SJCRH30 (cell line): ENCODE data around the gene UCN3. TPM values are rescaled to one million over a fixed set of nuclear protein-coding genes. Genes with fewer than 3 reads are reported as not detected.

Source experiments
- DNase-seq, 2 experiments: peaks; one replicate each; pipeline ENCODE4 v3.0.0-alpha.2; 2015 to 2020
- H3K27ac ChIP-seq: fragments of 250-450 bp; sonication (Bioruptor Pico); 2 replicates; pipeline ENCODE4 v1.5.1; 2020; ENCODE audit warnings: mild to moderate bottlenecking, moderate library complexity
- H3K27me3 ChIP-seq: fragments of 250-450 bp; sonication (Bioruptor Pico); 2 replicates; pipeline ENCODE4 v1.5.1; 2020; ENCODE audit warnings: mild to moderate bottlenecking, moderate library complexity
- H3K36me3 ChIP-seq: fragments of 250-450 bp; sonication (Bioruptor Pico); 2 replicates; pipeline ENCODE4 v1.5.1; 2020; ENCODE audit warnings: mild to moderate bottlenecking, moderate library complexity
- H3K4me1 ChIP-seq: fragments of 250-450 bp; sonication (Bioruptor Pico); 2 replicates; pipeline ENCODE4 v1.5.1; 2020; ENCODE audit warnings: mild to moderate bottlenecking, moderate library complexity
- H3K4me3 ChIP-seq: fragments of 250-450 bp; sonication (Bioruptor Pico); 2 replicates; pipeline ENCODE4 v1.5.1; 2020; ENCODE audit warnings: mild to moderate bottlenecking, moderate library complexity
- H3K9me3 ChIP-seq: fragments of 250-450 bp; sonication (Bioruptor Pico); replicated peaks from 2 replicates; pipeline ENCODE4 v1.5.1; 2020; ENCODE audit warnings: mild to moderate bottlenecking, moderate library complexity
- total RNA-seq: library from RNA; depleted of rRNA; stranded (reverse); fragments of >200 nt; shearing (Covaris generic); gene quantifications from 2 replicates; pipeline ENCODE4 v1.2.3, GENCODE V29; 2014; rRNA removed

The UCN3 gene, protein sequence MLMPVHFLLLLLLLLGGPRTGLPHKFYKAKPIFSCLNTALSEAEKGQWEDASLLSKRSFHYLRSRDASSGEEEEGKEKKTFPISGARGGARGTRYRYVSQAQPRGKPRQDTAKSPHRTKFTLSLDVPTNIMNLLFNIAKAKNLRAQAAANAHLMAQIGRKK
- 0.10 and 0.20 TPM in 2 replicates for total RNA-seq

DNA sequence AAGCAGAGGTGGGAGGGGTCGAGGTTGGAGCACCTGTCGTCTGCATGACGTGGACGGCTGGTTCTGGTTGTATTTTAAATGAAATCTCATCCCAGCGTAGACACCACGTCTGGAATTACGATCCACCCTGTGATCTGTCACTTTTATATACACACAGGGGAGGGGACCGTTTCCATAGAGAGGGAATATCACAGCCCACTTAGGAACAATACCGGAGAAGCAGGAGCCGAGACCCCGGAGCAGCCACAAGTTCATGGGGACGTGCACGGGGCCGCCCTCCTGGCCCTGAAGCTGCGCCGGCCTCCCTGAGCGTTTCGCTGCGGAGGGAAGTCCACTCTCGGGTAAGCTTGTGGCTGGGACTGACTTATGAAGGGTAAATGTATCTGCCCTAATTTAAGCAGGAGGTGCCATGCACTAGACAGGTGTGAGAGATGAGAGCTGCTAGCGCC, at the start of gene UCN3:
TSS of gene UCN3 (plus strand) at position 77 of the 449 bp plus-strand sequence. CDS start 8,755 bp downstream, outside the sequence.
- Histone ChIP-seq H3K9me3 (no peaks in the 10 kb centered on the region), H3K4me3 (0 out of 2 replicates have a peak within 1 kb of the TSS, but pooled peaks have one; percentile 12), H3K4me1 (peaks cover 4% of the 10 kb centered on the region; the same call in 1 of the 2 replicates), H3K27ac (no peak within 1 kb of the TSS), H3K36me3 (no peaks in the 10 kb centered on the region), H3K27me3 (no peaks in the 10 kb centered on the region)
- no peak for DNase-seq

DNA sequence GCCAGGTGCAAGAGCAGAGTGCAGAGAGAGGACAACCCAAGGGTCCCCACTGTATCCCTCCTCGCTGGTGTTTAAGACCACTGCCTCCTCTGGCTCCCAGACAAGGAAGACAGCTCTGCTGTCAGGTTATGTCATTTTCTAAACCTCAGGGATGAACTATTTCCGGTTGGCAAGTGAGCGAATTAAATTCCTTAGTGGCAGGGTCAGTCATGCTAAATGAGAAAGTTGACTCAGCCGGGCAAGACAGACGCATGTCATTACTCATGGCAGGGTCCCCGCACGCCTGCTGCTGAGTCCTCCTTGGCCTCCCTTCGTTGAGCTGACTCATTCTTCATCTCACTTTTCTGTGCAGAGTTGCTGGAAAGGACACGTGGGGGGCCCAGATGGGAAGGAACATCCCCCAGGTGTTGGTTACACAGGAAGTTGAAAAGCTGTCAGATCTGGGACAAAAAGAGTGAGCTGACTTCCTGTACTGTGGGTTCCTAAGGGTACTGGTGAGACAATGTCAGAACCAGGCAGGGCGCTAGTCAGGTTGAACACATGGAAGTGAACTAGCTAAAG, 47.1 kb upstream of the UCN3 start:
- peak overlapping the region; percentile 23; the same call in 1 of the 2 replicates for H3K27ac ChIP-seq
- DNase-seq: peak; percentile 30 to 36
- H3K36me3 ChIP-seq: no peaks in the 10 kb centered on the region
- peaks cover 7% of the 10 kb centered on the region; the same call in 1 of the 2 replicates for H3K4me1 ChIP-seq
- no peaks in the 10 kb centered on the region for H3K9me3 ChIP-seq
- no peaks in the 10 kb centered on the region for H3K27me3 ChIP-seq
- H3K4me3 ChIP-seq: no peak overlapping the region

DNA sequence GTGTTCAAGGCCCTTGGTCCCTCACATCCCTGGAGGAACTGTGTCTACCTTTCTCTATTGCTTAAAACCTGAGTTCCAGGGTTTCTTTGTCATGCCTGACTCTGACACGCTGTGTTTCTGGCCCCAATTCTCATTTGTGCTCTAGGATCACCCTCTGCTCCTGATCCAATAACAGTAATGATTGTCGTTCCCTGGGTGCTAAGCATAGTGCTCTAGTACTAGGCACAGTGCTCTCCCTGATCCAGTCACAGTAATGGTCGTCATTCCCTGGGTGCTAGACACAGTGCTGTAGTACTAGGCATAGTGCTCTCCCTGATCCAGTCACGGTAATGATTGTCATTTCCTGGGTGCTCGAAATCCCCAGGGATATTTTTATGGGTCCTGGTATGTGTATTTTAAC, 46.6 kb upstream of the UCN3 start:
- peaks cover 7% of the 10 kb centered on the region; the same call in 1 of the 2 replicates for H3K4me1 ChIP-seq
- DNase-seq: no peak
- H3K27ac ChIP-seq: peak overlapping the region; percentile 23; the same call in 1 of the 2 replicates
- H3K4me3 ChIP-seq: no peak overlapping the region
- H3K36me3 ChIP-seq: no peaks in the 10 kb centered on the region
- H3K27me3 ChIP-seq: no peaks in the 10 kb centered on the region
- H3K9me3 ChIP-seq: no peaks in the 10 kb centered on the region

DNA sequence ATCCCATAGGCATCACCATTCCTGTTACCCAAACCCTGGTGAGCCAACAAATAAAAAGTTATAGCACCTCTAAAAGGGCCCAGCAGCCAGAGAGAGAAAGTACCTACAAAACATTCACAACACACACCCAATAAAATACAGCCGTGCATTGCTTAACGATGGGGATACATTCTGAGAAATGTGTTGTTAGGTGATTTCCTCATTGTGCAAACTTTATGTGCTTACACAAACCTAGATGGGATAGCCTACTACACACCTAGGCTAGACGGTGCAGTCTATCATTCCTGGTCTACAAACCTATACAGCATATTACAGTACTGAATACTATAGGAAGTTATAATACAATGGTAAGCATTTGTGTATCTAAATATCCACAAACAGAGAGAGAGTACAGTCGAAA, 44.9 kb upstream of the UCN3 start:
- Histone ChIP-seq H3K4me3 (no peak overlapping the region), H3K27ac (no peak overlapping the region), H3K27me3 (no peaks in the 10 kb centered on the region), H3K36me3 (no peaks in the 10 kb centered on the region), H3K9me3 (no peaks in the 10 kb centered on the region), H3K4me1 (peaks cover 7% of the 10 kb centered on the region; the same call in 1 of the 2 replicates)
- DNase-seq: no peak

DNA sequence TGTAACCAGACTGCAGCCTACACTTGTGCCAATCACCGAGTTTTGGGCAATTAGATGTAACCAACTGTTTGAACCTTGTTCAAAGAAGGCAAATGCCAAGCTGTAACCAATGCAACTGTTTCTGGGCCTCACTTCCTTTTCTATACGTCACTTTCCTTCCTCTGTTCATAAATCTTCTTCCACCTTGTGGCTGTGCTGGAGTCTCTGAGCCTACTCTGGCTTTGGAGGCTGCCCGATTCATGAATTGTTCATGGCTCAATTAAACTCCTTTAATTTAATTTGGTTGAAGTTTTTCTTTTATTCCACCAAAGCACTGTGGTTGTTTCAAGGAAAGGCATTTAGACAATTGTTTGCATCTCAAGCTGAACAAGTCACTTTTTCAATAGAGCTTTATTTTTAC, 43.5 kb upstream of the UCN3 start:
- DNase-seq: no peak
- Histone ChIP-seq H3K4me1 (peaks cover 7% of the 10 kb centered on the region; the same call in 1 of the 2 replicates), H3K4me3 (no peak overlapping the region), H3K27me3 (no peaks in the 10 kb centered on the region), H3K36me3 (no peaks in the 10 kb centered on the region), H3K27ac (no peak overlapping the region), H3K9me3 (no peaks in the 10 kb centered on the region)

DNA sequence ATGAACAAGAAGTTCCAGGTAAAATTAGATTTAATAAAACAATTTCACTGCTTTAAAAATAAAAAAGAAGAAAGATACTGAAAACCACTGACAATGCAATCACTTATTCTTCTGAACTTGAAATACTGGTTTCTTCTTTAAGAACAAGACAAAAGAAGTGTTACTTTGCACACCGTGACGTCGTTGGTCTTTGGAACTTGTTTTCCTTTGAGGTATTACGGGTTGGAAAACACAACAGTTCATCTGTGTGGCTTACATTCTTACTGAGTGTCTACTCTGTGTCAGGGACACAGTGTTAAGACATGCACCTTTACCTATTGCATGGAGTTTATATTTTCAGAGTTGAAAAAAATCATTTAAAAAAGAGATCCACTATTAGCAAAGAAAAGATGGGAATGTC, 41.3 kb upstream of the UCN3 start:
- no peak for DNase-seq
- no peak overlapping the region for H3K27ac ChIP-seq
- H3K27me3 ChIP-seq: no peaks in the 10 kb centered on the region
- no peak overlapping the region for H3K4me3 ChIP-seq
- no peaks in the 10 kb centered on the region for H3K4me1 ChIP-seq
- no peaks in the 10 kb centered on the region for H3K36me3 ChIP-seq
- no peaks in the 10 kb centered on the region for H3K9me3 ChIP-seq

DNA sequence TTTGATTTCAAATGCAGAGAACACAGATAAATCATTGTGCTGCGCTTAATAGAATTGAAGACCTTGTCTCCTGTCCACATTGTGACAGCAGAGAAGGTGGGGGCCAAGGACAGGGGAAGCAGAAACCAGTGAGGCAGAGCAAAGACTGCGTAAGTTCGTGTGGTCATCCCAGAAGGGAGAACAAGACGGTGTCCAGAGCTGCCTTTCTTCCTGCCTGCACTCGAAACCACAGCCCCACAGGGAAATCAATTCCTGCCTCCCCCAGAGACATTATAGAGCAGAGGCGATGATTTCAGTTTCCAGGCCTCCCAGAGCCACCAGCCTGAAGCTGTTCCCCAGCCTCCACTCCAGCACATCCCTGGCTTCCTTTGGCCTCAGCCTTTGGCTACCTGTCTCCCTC, 39.7 kb upstream of the UCN3 start:
- Histone ChIP-seq H3K27ac (no peak overlapping the region), H3K36me3 (no peaks in the 10 kb centered on the region), H3K27me3 (no peaks in the 10 kb centered on the region), H3K4me1 (no peaks in the 10 kb centered on the region), H3K9me3 (no peaks in the 10 kb centered on the region), H3K4me3 (no peak overlapping the region)
- DNase-seq: no peak

DNA sequence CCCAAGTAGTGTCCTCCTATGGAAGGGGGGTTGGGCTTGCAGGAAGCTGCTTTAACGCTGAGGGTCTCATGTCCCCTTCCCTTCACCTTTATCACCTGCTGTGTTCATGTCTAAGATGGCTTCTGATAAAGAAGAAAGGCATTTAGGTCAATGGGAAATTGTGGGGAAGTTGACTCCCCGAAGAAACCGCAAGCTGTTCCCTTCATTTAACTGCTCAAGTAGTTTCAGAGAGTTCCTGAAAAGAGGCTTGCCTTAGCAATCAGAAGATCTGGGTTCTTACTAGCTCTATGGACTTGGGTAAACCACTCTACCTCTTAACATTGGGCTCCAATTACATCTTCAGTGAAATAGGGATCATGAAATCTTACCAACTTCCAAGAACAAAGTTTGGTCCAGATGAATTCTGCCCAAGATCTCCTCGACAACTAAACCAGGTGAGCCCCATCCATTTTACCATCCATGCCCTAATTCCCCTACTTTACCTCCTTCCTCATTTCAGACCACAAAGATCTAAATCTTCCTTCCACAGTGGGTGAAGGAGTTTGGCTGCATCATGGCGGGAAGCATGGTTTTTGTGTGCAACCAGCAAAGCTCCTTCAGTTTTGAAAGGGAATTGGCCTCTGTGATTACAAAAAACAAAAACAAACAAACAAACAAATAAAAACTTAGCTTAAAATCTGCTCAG, 30.4 kb upstream of the UCN3 start:
- Histone ChIP-seq H3K27me3 (no peaks in the 10 kb centered on the region), H3K27ac (no peak overlapping the region), H3K4me1 (no peaks in the 10 kb centered on the region), H3K36me3 (no peaks in the 10 kb centered on the region), H3K9me3 (no peaks in the 10 kb centered on the region), H3K4me3 (no peak overlapping the region)
- no peak for DNase-seq

DNA sequence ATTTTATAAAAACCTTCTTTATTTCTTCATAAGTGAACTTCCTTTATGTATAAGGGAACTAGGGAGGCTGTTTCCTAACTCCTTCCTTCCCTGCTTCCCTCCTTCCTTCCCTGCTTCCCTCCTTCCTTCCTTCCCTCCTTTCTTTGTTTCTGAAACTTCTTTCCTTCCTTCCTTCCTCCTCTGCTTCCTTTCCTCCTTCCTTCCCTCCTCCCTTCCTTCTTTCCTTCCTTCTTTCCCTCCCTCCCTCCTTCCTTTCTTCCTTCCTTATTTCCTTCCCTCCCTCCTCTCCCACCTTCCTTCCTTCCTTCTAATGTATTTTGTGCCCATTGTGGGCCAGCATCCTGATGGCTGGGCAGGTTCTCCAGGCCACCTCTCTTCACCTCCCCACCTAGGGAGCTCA, 26.8 kb upstream of the UCN3 start:
- Histone ChIP-seq H3K27me3 (no peaks in the 10 kb centered on the region), H3K36me3 (no peaks in the 10 kb centered on the region), H3K4me3 (no peak overlapping the region), H3K4me1 (no peaks in the 10 kb centered on the region; the same call in 1 of the 2 replicates), H3K9me3 (no peaks in the 10 kb centered on the region), H3K27ac (no peak overlapping the region)
- DNase-seq: no peak

DNA sequence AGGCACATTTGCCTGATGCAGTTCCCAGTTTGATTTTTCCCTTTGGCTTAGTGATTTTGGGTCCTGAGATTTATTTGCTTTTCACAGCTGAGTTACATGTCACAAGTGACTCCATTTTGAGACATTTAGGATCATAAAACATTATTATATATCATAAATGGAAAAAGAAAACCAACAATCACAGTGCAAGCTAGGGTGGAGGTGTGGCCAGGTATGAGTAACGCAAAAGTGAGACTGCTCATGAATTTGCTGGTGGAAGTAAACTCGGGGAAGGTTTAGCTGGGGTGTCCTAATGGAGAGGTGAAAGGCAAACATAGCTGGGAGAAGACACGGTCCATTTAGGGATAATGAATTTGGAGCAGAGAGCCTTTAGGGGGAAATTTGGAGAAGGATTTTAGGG, 21.7 kb upstream of the UCN3 start:
- no peaks in the 10 kb centered on the region for H3K9me3 ChIP-seq
- H3K4me1 ChIP-seq: peaks cover 7% of the 10 kb centered on the region
- H3K27ac ChIP-seq: no peak overlapping the region; the same call in 1 of the 2 replicates
- H3K27me3 ChIP-seq: no peaks in the 10 kb centered on the region
- H3K36me3 ChIP-seq: no peaks in the 10 kb centered on the region
- no peak overlapping the region for H3K4me3 ChIP-seq
- DNase-seq: no peak

DNA sequence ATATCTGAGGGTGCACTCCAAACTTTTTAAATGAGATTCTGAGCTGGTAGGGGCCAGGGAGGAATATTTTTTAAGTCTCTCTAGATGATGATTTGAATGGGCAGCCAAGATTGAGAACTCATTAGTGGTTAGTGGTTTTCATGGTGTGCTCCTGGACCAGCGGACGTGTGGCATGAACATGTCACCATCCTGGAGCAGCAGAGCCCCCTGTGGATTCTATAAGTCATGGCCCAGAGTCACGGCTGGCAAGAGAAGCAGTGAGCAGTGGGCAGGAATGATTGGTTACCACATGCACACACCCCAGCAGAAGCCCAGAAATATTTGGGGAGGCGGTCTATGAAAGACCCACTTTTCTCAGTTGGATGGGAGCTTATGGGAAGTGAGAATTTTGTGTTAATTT, 21.2 kb upstream of the UCN3 start:
- no peaks in the 10 kb centered on the region for H3K36me3 ChIP-seq
- peak; percentile 67 to 79 for DNase-seq
- peak overlapping the region; percentile 49 for H3K27ac ChIP-seq
- no peaks in the 10 kb centered on the region for H3K9me3 ChIP-seq
- H3K4me3 ChIP-seq: no peak overlapping the region
- peaks cover 7% of the 10 kb centered on the region for H3K4me1 ChIP-seq
- no peaks in the 10 kb centered on the region for H3K27me3 ChIP-seq

DNA sequence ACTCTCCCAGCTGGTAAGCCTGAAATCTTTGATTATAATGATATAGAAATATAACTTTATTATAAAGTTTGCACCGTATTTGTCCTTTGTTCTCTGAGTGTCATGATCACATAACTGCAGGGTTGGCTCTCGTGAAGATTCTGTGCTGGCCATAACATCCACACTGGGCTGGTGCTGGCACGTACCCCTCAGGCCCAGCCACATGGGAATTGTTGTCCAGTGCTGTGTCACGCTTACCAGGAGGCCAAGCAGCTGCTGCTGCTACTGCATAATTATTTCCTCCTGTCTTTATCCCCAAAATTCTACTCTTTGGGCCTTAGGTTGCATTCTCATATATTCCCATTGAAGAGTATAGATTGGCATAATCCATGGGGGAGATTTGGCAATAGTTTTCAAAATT, 20.8 kb upstream of the UCN3 start:
- Histone ChIP-seq H3K4me1 (peaks cover 7% of the 10 kb centered on the region), H3K36me3 (no peaks in the 10 kb centered on the region), H3K4me3 (no peak overlapping the region), H3K27ac (peak overlapping the region; percentile 49), H3K27me3 (no peaks in the 10 kb centered on the region), H3K9me3 (no peaks in the 10 kb centered on the region)
- DNase-seq: peak; percentile 40 to 58

DNA sequence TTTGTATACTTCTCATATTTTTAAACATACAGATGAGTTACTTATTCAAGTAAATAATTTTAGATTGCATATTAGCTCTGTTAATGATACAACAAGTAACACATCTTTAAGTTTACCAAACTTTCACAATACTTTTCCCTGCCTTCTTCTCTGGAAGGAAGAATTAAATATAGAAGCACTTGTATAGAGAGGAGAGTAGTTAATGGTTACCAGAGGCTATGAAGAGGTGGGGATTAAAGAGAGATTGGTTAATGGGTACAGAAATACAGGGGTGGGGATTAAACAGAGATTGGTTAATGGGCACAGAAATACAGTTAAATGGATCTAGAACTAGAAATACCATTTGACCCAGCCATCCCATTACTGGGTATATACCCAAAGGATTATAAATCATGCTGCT, 20.0 kb upstream of the UCN3 start:
- H3K27ac ChIP-seq: no peak overlapping the region
- DNase-seq: no peak
- H3K9me3 ChIP-seq: no peaks in the 10 kb centered on the region
- H3K4me3 ChIP-seq: no peak overlapping the region
- H3K36me3 ChIP-seq: no peaks in the 10 kb centered on the region
- peaks cover 7% of the 10 kb centered on the region for H3K4me1 ChIP-seq
- H3K27me3 ChIP-seq: no peaks in the 10 kb centered on the region

DNA sequence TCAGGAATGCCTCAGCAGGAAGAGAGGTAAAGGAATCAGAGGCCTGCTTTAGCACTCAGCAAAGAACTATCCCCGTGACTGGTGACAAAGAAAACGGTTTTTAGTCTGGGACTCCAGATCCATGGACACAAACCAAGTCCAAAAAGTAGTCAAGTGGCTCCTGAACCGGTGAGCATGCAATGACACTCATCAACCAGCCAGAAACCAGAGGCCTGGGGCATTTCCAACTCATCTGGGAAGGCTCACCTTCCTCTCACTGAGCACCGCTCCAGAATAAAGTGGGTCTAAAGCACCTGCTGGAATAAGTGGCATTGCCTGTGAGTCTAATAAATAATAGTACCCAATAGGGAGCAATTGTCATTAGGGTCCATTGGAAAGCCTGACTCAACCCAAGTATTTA, 17.9 kb upstream of the UCN3 start:
- H3K4me1 ChIP-seq: peaks cover 7% of the 10 kb centered on the region
- no peaks in the 10 kb centered on the region for H3K27me3 ChIP-seq
- no peak for DNase-seq
- no peaks in the 10 kb centered on the region for H3K36me3 ChIP-seq
- no peak overlapping the region for H3K27ac ChIP-seq
- H3K9me3 ChIP-seq: no peaks in the 10 kb centered on the region
- H3K4me3 ChIP-seq: no peak overlapping the region

DNA sequence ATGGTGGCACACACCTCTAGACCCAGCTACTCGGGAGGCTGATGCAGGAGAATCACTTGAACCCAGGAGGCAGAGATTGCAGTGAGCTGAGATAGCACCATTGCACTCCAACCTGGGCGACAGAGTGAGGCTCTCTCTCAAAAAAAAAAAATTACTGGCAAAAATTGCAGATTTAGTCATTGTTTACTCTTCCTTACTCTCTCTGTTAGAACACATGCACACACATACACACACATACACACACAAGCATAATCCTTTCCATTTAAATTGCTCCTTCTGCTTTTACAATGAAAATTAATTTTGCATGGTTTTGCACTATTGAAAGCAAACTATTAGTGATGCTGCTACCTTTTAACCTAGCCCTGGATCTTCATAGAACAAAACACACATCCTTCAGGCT, 15.4 kb upstream of the UCN3 start:
- H3K27me3 ChIP-seq: no peaks in the 10 kb centered on the region
- peaks cover under 1% of the 10 kb centered on the region; the same call in 1 of the 2 replicates for H3K4me1 ChIP-seq
- H3K4me3 ChIP-seq: no peak overlapping the region
- no peaks in the 10 kb centered on the region for H3K36me3 ChIP-seq
- H3K27ac ChIP-seq: no peak overlapping the region
- H3K9me3 ChIP-seq: no peaks in the 10 kb centered on the region
- DNase-seq: no peak
